BLaER1 (cell line): ENCODE data around the gene LRRC8D.
A peak's percentile ranks its signal among the peaks of the same experiment; 100 is the strongest.

Experiments
- H3K27ac ChIP-seq: shearing (Covaris generic); formaldehyde crosslinking; 2 replicates; pipeline ENCODE4 v1.8.1; 2022
- H3K27me3 ChIP-seq: shearing (Covaris generic); formaldehyde crosslinking; 2 replicates; pipeline ENCODE4 v1.8.1; 2022
- H3K36me3 ChIP-seq: shearing (Covaris generic); formaldehyde crosslinking; 2 replicates; pipeline ENCODE4 v1.8.1; 2022
- H3K4me1 ChIP-seq: shearing (Covaris generic); formaldehyde crosslinking; 2 replicates; pipeline ENCODE4 v1.8.1; 2022
- H3K4me2 ChIP-seq: shearing (Covaris generic); formaldehyde crosslinking; 2 replicates; pipeline ENCODE4 v1.8.1; 2022
- H3K4me3 ChIP-seq: shearing (Covaris generic); formaldehyde crosslinking; 2 replicates; pipeline ENCODE4 v1.8.1; 2022
- H3K9ac ChIP-seq: shearing (Covaris generic); formaldehyde crosslinking; 2 replicates; pipeline ENCODE4 v1.8.1; 2022
- H3K9me3 ChIP-seq: shearing (Covaris generic); formaldehyde crosslinking; 2 replicates; pipeline ENCODE4 v1.8.1; 2022
- H4K20me1 ChIP-seq: shearing (Covaris generic); formaldehyde crosslinking; 2 replicates; pipeline ENCODE4 v1.8.1; 2022
- Cebpa-rat ChIP-seq: shearing (Covaris generic); IDR thresholded peaks from 2 replicates; pipeline ENCODE4 v1.8.1; 2022

LRRC8D gene

GRCh38 chr1:89958851-89959654 is 138.2 kb downstream of the LRRC8D start:
- Histone ChIP-seq H3K4me1 (peaks cover 83% of the 10 kb centered on the region), H3K27me3 (no peaks in the 10 kb centered on the region), H3K4me2 (no peak overlapping the region), H3K4me3 (0 out of 2 replicates have a peak overlapping the region, but pooled peaks have one; percentile 6), H3K27ac (no peak overlapping the region; the same call in 1 of the 2 replicates), H3K36me3 (peaks cover 20% of the 10 kb centered on the region; the same call in 1 of the 2 replicates), H3K9me3 (peaks cover 45% of the 10 kb centered on the region), H3K9ac (no peak overlapping the region), H4K20me1 (no peaks in the 10 kb centered on the region)
- no peak for TF ChIP-seq Cebpa-rat

- 0 out of 2 replicates have a peak overlapping the region, but pooled peaks have one; percentile 6 for H3K4me3 ChIP-seq
- H4K20me1 ChIP-seq, result no peaks in the 10 kb centered on the region
- H3K4me2 ChIP-seq, result no peak overlapping the region
- TF ChIP-seq Cebpa-rat, result no peak
- no peak overlapping the region for H3K9ac ChIP-seq
- peaks cover 16% of the 10 kb centered on the region; the same call in 1 of the 2 replicates for H3K36me3 ChIP-seq
- H3K9me3 ChIP-seq, result peaks cover 41% of the 10 kb centered on the region
- no peak overlapping the region for H3K27ac ChIP-seq
- H3K4me1 ChIP-seq, result peaks cover 81% of the 10 kb centered on the region
- H3K27me3 ChIP-seq, result no peaks in the 10 kb centered on the region
Measured at GRCh38 chr1:89959719-89960118, 138.9 kb downstream of the LRRC8D start.

GRCh38 chr1:89962024-89962741 is 141.4 kb downstream of the LRRC8D start:
- H3K4me2 ChIP-seq, result peak overlapping the region; percentile 93
- H3K27ac ChIP-seq, result peak overlapping the region; percentile 61
- peak overlapping the region; percentile 57; the same call in 1 of the 2 replicates for H3K9ac ChIP-seq
- peaks cover 9% of the 10 kb centered on the region; the same call in 1 of the 2 replicates for H3K36me3 ChIP-seq
- peak overlapping the region; percentile 36 for H3K4me3 ChIP-seq
- H3K9me3 ChIP-seq, result peaks cover 27% of the 10 kb centered on the region
- TF ChIP-seq Cebpa-rat, result no peak
- peaks cover 73% of the 10 kb centered on the region for H3K4me1 ChIP-seq
- H3K27me3 ChIP-seq, result no peaks in the 10 kb centered on the region
- no peaks in the 10 kb centered on the region for H4K20me1 ChIP-seq

- H3K4me2 ChIP-seq, result peak overlapping the region; percentile 93
- no peaks in the 10 kb centered on the region for H3K27me3 ChIP-seq
- no peak overlapping the region for H3K9ac ChIP-seq
- no peak for TF ChIP-seq Cebpa-rat
- peaks cover 27% of the 10 kb centered on the region for H3K9me3 ChIP-seq
- H3K4me3 ChIP-seq, result peak overlapping the region; percentile 36; the same call in 1 of the 2 replicates
- no peaks in the 10 kb centered on the region for H4K20me1 ChIP-seq
- H3K4me1 ChIP-seq, result peaks cover 73% of the 10 kb centered on the region
- peak overlapping the region; percentile 61 for H3K27ac ChIP-seq
- H3K36me3 ChIP-seq, result peaks cover 9% of the 10 kb centered on the region; the same call in 1 of the 2 replicates
Measured at GRCh38 chr1:89962742-89963075, 141.9 kb downstream of the LRRC8D start.

- H3K4me3 ChIP-seq, result no peak overlapping the region
Measured at GRCh38 chr1:89965193-89965768, 144.4 kb downstream of the LRRC8D start.

GRCh38 chr1:89966656-89967055 is 145.8 kb downstream of the LRRC8D start:
- Histone ChIP-seq H3K9me3 (0 out of 2 replicates have a peak, but pooled peaks cover 3% of the 10 kb centered on the region), H3K4me3 (no peak overlapping the region), H3K27me3 (no peaks in the 10 kb centered on the region), H4K20me1 (no peaks in the 10 kb centered on the region), H3K4me2 (peak overlapping the region; percentile 28), H3K9ac (no peak overlapping the region), H3K4me1 (peaks cover 51% of the 10 kb centered on the region), H3K27ac (peak overlapping the region; percentile 18; the same call in 1 of the 2 replicates), H3K36me3 (no peaks in the 10 kb centered on the region)
- TF ChIP-seq Cebpa-rat, result no peak

More at GRCh38 chr1:89965193-89965768, 144.4 kb downstream of the LRRC8D start:
- peaks cover 51% of the 10 kb centered on the region for H3K4me1 ChIP-seq
- no peak overlapping the region for H3K9ac ChIP-seq
- H3K27me3 ChIP-seq, result no peaks in the 10 kb centered on the region
- H3K36me3 ChIP-seq, result no peaks in the 10 kb centered on the region
- H3K27ac ChIP-seq, result no peak overlapping the region
- 0 out of 2 replicates have a peak, but pooled peaks cover 6% of the 10 kb centered on the region for H3K9me3 ChIP-seq
- no peak for TF ChIP-seq Cebpa-rat
- H3K4me2 ChIP-seq, result no peak overlapping the region
- no peaks in the 10 kb centered on the region for H4K20me1 ChIP-seq

GRCh38 chr1:89971600-89971999 is 150.8 kb downstream of the LRRC8D start:
- Histone ChIP-seq H3K9ac (no peak overlapping the region), H3K36me3 (no peaks in the 10 kb centered on the region), H3K4me1 (peaks cover 12% of the 10 kb centered on the region), H4K20me1 (no peaks in the 10 kb centered on the region), H3K4me3 (no peak overlapping the region), H3K27ac (no peak overlapping the region), H3K9me3 (no peaks in the 10 kb centered on the region), H3K27me3 (no peaks in the 10 kb centered on the region), H3K4me2 (no peak overlapping the region)
- no peak for TF ChIP-seq Cebpa-rat

- Histone ChIP-seq H4K20me1 (no peaks in the 10 kb centered on the region), H3K9ac (no peak overlapping the region), H3K4me1 (peaks cover 7% of the 10 kb centered on the region), H3K4me3 (no peak overlapping the region), H3K4me2 (no peak overlapping the region), H3K36me3 (no peaks in the 10 kb centered on the region), H3K27ac (no peak overlapping the region), H3K27me3 (no peaks in the 10 kb centered on the region), H3K9me3 (no peaks in the 10 kb centered on the region)
- no peak for TF ChIP-seq Cebpa-rat
Measured at GRCh38 chr1:89972024-89972423, 151.2 kb downstream of the LRRC8D start.

GRCh38 chr1:89973471-89974127 is 152.8 kb downstream of the LRRC8D start:
- no peak overlapping the region for H3K4me2 ChIP-seq
- no peaks in the 10 kb centered on the region for H3K4me1 ChIP-seq
- H3K9me3 ChIP-seq, result no peaks in the 10 kb centered on the region; the same call in 1 of the 2 replicates
- H3K27ac ChIP-seq, result no peak overlapping the region
- no peaks in the 10 kb centered on the region for H3K27me3 ChIP-seq
- no peak for TF ChIP-seq Cebpa-rat
- H3K9ac ChIP-seq, result no peak overlapping the region
- H4K20me1 ChIP-seq, result no peaks in the 10 kb centered on the region
- no peaks in the 10 kb centered on the region for H3K36me3 ChIP-seq
- H3K4me3 ChIP-seq, result no peak overlapping the region
